DOHH2 (cell line): ENCODE measurements around the gene CACNA2D3.

ENCODE experiments used
- EZH2phosphoT487 ChIP-seq: fragments of 200-600 bp; sonication (generic); IDR thresholded peaks from 2 replicates; pipeline ENCODE4 v1.6.1; 2017; ENCODE audit warnings: borderline replicate concordance, mild to moderate bottlenecking, antibody characterized with exemption, low read length, moderate library complexity, mixed read lengths
- TF ChIP-seq, protein P1 (sequence below): fragments of 200-600 bp; sonication (generic); IDR thresholded peaks from one replicate; pipeline ENCODE4 v1.5.1; 2014; ENCODE audit warnings: antibody characterized with exemption, mild to moderate bottlenecking, low read depth, low read length; ENCODE audit not compliant: poor library complexity, severe bottlenecking

DNA sequence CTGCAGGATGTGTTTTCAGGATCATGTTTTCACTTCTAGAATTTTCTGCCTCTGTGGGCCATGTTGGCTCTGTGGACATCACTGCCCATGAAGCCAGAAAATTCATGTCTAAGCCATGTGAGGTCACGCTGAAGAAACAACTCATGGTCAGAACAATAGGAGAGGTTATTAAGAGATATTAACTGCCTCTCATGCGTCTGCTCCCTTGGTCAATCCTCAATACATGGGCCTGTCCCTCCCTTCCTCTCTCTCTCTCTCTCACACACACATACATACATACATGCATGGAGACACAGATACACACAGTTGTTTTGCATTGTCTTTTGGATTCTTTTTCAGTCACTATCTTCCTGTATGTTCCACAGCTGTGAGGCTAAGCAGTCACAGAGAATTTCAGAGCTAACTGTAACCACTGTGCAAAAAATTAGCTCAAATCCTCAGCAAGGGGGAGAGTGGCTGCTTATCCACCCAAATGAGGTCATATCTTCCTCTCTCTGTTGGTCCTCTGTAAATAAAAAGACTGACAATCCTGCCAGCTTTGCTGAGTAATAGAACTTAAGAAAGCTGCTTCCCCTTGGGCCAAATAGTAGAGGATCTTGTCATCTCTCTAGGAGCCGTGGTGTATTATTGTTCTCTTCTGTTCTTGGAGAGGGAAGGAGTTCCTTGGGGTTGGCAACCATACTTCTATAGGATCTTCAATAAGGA lies 759.9 kb downstream of the CACNA2D3 start:
- TF ChIP-seq, protein P1, sequence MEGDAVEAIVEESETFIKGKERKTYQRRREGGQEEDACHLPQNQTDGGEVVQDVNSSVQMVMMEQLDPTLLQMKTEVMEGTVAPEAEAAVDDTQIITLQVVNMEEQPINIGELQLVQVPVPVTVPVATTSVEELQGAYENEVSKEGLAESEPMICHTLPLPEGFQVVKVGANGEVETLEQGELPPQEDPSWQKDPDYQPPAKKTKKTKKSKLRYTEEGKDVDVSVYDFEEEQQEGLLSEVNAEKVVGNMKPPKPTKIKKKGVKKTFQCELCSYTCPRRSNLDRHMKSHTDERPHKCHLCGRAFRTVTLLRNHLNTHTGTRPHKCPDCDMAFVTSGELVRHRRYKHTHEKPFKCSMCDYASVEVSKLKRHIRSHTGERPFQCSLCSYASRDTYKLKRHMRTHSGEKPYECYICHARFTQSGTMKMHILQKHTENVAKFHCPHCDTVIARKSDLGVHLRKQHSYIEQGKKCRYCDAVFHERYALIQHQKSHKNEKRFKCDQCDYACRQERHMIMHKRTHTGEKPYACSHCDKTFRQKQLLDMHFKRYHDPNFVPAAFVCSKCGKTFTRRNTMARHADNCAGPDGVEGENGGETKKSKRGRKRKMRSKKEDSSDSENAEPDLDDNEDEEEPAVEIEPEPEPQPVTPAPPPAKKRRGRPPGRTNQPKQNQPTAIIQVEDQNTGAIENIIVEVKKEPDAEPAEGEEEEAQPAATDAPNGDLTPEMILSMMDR: no peak
- no peak for TF ChIP-seq EZH2phosphoT487
